Epidermal melanocyte (primary cell): Measurements from ENCODE around the gene ZNF620.
"Not testable (repeated sequence)": the region's sequence is repeated elsewhere in the genome, so short reads cannot be mapped to it uniquely, and the experiment has no call there.

Experiments used
- DNase-seq: peaks from one replicate; pipeline ENCODE4 v3.0.0; 2011; ENCODE audit warnings: low spot score; ENCODE audit not compliant: insufficient read length

ZNF620 gene

GRCh38 chr3:40502034-40502433 is 3.8 kb upstream of the ZNF620 start:
- DNase-seq = no peak

- DNase-seq = no peak
These were observed 1.0 kb upstream of the ZNF620 start for GRCh38 chr3:40504636-40505430.

GRCh38 chr3:40511031-40511718 is 5.3 kb downstream of the ZNF620 start:
- no peak for DNase-seq

- DNase-seq = no peak
These were observed 10.4 kb downstream of the ZNF620 start for GRCh38 chr3:40516201-40516600.

- DNase-seq = no peak
These were observed 12.2 kb downstream of the ZNF620 start for GRCh38 chr3:40518067-40518466.

GRCh38 chr3:40518848-40519247 is 13.0 kb downstream of the ZNF620 start:
- no peak for DNase-seq

- no peak for DNase-seq
These were observed 15.4 kb downstream of the ZNF620 start for GRCh38 chr3:40521254-40521653.

GRCh38 chr3:40523781-40524180 is 17.9 kb downstream of the ZNF620 start:
- DNase-seq = no peak

- DNase-seq = no peak
These were observed 18.4 kb downstream of the ZNF620 start for GRCh38 chr3:40524222-40524567.

- peak; percentile 89 for DNase-seq
These were observed 18.9 kb downstream of the ZNF620 start, which contains the start of gene ZNF621 for GRCh38 chr3:40524568-40525285. TSS of gene ZNF621 (plus strand) at chr3:40524960. CDS start at chr3:40525841, 881 bp downstream.

GRCh38 chr3:40528426-40528825 is 22.6 kb downstream of the ZNF620 start:
- no peak for DNase-seq

- DNase-seq = no peak
These were observed 26.4 kb downstream of the ZNF620 start for GRCh38 chr3:40532252-40532651.

GRCh38 chr3:40534283-40534682 is 28.4 kb downstream of the ZNF620 start:
- DNase-seq = no peak

- no peak for DNase-seq
These were observed 41.0 kb downstream of the ZNF620 start for GRCh38 chr3:40546816-40547215.

- no peak for DNase-seq
These were observed 44.3 kb downstream of the ZNF620 start for GRCh38 chr3:40550167-40550566.

GRCh38 chr3:40557575-40558161 is 51.8 kb downstream of the ZNF620 start:
- DNase-seq = no peak

- not testable (repeated sequence) for DNase-seq
These were observed 56.6 kb downstream of the ZNF620 start for GRCh38 chr3:40562482-40562881.

- DNase-seq = not testable (repeated sequence)
These were observed 59.8 kb downstream of the ZNF620 start for GRCh38 chr3:40565629-40566028.

GRCh38 chr3:40566694-40567093 is 60.9 kb downstream of the ZNF620 start:
- DNase-seq = no peak
